ENCODE results near the gene DNAH1. TPM values are rescaled to one million over a fixed set of nuclear protein-coding genes. Genes with fewer than 3 reads are reported as not detected.

Gene DNAH1
- total RNA-seq, 1 donor from 2014 or later: 2.3 TPM

DNA sequence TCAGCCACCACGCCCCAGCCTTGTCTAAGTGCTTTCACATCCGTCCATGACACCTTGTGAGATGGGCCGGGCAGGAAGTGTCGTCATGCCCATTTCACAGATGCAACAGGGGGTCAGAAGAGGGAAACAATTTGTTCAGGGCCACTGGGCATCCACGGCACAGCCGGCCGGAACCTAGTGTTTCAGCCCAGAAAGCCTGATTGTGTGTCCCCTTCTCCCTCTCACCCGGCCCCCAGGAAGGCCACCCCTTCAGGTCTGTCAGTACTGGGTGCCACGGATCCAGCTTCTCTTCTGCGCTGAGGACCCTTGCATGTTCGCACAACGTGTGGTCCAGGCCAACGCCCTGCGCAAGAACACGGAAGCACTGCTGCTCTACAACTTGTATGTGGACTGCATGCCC is 15.8 kb downstream of the DNAH1 start:
- DNase-seq (ENCODE audit: low read depth): no peak

DNA sequence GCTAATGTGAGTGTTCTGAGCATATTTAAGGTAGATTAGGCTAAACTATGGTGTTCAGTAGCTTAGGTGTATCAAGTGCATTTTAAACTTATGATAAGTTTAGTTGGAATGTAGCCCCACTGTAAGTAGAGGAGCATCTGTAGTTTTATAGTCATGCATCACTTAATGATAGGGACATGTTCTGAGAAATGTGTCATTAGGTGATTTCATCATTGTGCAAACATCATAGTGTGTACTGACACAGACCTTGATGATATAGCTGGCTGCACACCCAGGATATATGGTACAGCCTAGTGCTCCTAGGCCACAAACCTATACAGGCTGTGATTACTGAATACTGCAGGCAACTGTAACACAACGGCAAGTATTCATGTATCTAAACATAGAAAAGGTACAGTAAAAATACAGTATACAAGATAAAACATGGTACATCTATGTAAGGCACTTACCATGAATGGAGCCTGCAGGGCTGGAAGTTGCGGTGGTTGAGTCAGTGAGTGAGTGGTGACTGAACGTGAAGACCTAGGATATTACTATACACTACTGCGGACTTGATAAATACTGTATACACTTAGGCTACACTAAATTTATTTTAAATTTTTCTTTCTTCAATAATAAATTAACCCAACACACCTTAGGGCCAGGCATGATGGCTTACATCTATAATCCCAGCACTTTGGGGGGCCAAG is 17.9 kb downstream of the DNAH1 start:
- DNase-seq (ENCODE audit: low read depth): peak; percentile 42

DNA sequence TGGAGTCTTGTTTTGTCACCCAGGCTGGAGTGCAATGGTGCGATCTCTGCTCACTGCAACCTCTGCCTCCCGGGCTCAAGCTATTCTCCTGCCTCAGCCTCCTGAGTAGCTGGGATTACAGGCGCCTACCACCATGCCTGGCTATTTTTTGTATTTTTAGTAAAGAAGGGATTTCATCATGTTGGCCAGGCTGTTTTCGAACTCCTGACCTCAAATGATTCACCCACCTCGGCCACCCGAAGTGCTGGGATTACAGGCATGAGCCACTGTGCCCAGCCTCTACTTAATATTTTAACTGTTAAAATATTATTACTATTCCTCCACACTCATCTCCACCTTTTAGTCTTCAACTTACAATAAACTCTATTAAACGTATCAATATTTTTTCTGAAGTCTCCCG is 22.0 kb downstream of the DNAH1 start:
- DNase-seq (ENCODE audit: low read depth): peak; percentile 26

- peak; percentile 77 for DNase-seq (ENCODE audit: low read depth)
Observed at GRCh38 chr3:52339612-52340011, 23.5 kb downstream of the DNAH1 start.

DNA sequence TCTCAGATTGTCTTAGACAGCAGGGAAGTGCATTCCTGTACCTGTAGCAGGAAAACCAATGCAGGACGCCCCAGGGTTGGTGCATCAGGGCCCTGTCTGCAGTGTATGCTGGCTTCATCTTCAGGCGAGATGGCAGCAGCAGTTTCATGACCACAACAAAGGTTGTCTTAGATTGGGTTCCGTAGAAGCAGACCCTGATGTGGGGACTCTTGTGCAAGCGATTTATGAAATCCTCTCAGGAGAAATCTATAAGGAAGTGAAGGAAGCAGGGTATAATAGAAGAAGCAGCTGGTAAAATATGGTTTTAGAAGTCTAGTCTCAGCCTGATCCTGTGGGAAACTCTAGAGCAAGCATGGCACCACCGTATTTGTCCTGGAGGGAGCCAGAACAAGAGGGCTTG is 25.0 kb downstream of the DNAH1 start:
- DNase-seq (ENCODE audit: low read depth): no peak

DNA sequence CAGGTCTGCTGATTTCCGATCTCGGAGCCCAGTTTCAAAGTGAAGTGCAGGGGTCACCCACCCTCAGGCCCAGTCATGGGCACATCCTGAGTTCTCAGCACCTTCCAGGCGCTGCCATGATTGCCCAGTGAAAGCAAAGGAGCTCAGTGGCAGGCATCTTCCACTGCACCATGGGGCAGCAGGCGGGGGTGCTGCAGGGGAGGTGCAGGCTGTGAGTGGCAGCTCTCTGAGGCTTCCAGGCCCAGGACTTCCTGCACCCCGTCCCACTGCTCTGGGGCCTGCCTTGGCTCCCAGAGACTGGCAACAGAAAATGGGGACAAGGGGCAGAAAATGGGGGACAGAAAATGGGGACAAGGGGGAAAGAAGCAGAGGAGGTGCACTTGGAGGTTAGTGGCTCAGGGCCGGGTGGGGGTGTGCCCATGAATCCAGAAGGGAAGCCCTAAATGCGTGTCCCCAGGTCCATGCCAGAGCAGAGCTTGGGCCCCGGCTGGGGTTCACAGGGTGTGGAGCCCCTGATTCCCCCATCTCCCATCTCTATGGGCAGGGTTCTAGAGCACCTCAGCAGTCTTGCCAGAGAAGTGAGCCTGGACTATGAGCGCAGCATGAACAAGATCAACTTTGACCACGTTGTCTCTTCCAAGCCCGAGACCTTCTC is 28.0 kb downstream of the DNAH1 start:
- DNase-seq (ENCODE audit: low read depth): no peak

GRCh38 chr3:52345521-52346109 is 29.5 kb downstream of the DNAH1 start:
- no peak for DNase-seq (ENCODE audit: low read depth)

DNA sequence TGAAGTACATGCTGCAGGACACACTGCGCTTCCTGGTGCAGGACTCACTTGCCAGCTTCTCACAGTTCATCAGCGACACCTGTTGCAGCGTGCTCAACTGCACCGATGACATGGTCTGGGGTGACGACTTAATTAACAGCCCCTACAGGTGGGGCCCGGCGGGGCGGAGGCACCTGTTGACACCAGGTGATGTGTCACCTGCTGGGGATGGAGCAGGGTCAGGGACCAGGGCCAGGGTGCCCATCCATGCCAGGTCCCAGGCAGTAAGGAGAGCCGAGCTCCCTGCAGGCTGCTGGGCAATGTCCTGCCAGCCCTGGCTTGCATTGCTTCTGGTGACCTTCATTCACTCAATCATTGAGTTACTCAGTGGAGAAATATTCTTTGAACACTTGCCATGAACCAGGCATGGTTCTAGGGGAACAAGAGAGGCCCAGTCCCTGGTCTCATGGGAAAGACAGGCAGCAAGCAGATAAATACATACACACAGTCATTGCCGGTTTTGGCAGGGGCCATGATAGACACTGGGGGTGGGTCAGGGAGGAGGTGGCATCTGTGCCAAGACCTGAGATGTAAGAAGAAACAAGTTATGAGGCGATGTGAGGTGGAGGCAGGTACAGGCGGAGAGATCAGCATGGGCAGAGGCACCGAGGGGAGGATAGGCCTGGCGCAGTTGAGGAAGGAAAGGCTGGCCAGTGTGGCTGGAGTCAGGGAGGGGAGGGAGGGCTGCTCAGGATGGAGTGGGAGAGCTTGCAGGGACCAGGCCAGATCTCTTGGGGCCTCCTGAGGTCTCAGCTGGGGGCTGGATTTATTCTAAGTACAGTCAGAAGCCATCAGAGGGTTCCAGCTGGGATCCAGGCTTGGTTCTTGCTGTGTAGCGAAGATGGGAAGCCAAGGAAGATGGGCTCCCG is 30.8 kb downstream of the DNAH1 start:
- DNase-seq (ENCODE audit: low read depth): no peak

DNA sequence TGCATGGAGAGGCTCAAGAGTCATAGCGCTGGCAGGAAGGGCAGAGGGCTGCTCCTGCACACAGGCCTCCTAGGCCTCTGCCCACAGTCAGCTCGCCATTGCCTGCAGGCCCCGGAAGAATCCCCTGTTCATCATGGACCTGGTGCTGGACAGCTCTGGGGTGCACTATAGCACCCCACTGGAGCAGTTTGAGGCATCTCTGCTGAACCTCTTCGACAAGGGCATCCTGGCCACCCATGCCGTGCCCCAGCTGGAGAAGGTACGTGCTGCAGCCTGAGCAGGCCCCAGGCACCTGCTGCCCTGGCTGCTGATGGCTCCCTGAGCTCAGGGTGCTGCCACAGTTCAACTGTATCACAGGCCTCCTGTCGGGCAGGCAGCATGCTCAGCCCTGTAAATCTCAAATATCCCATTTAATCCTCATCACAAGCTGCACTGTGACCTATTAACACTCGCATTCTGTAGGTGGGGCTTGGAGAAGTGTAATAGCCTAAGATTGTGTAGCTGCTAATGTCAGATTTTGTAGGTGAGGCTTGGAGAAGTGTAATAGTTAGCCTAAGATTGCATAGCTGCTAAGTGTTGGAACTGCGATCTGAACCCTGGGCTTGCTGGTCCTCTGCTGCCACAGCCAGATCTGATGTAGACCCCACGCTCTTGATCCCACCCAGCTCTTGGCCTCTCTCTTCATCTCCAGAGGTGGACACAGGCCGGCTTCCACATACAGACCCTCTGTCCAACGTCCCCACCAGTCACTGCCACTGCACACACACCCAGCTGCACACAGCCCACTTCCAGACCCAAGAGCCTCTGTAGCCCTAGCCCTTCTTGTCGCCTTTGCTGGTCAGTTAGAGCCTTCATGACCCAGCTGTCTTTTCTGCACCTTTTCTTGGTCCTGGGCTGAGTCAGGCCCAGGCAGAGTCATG is 31.9 kb downstream of the DNAH1 start:
- no peak for DNase-seq (ENCODE audit: low read depth)

DNA sequence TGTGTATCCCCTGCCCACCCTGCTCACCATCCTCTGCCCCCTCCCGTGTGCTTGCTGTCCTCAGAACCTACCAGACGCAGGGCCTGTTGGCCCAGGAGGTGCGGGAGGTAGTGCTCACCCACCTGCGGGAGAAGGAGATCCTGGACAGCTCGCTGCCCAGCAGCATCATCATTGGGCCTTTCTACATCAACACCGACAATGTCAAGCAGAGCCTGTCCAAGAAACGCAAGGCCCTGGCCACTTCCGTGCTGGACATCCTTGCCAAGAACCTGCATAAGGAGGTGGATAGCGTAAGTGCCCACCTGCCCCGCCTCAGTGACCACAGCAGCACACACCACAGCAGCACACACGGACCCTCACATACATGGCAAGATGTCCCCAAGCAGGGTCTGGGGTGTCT is 33.0 kb downstream of the DNAH1 start:
- no peak for DNase-seq (ENCODE audit: low read depth)

DNA sequence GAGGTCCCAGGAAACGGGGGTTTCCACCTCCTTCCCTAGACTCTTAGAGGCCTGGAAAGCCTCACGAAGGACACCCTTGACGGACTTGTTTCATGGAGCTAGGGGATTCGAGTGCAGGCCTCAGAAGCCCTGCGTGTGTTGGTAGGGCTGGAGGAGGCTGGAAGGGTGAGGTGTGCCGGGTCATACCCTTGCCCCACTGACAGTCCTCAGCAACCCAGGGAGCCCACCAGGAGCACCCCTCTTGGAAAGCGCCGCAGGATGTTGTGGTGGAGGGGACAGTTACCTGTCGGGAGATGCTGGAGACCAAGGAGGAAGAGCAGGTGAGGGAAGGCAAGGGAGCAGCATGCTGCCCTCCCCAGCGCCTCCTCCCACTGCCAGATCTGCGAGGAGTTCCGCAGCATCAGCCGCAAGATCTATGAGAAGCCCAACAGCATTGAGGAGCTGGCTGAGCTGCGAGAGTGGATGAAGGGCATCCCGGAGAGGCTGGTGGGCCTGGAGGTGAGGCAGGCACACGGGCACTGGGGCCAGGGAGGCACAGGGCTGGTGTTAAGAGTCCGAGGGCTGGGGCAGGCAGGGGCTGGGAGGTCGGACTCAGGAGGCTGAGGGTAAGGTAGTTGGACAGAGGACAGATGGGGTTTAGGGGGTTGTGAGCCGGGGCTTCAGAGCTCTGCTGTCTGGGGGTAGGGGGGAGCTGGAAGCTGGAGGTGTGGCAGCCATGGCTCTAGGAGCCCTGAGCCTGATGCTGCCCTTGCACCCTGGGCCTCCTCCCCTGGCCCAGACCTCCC is 33.7 kb downstream of the DNAH1 start:
- DNase-seq (ENCODE audit: low read depth): no peak

DNA sequence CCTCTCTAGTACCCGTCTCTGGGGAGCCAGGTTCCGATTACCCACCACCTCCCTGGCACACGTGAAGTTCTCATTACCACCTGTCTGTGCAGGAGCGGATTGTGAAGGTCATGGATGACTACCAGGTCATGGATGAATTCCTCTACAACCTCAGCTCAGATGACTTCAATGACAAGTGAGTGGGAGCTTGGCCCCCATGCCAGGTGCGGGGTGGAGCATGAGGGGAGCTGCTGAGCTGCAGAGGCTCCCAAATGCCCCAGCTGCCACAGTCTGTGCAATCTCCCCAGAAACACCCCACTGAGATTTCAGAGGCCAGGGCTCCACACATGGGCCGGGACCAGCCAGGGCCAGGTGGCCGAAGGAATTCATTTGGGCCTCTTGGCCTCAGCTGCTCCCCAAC is 34.3 kb downstream of the DNAH1 start:
- no peak for DNase-seq (ENCODE audit: low read depth)

DNA sequence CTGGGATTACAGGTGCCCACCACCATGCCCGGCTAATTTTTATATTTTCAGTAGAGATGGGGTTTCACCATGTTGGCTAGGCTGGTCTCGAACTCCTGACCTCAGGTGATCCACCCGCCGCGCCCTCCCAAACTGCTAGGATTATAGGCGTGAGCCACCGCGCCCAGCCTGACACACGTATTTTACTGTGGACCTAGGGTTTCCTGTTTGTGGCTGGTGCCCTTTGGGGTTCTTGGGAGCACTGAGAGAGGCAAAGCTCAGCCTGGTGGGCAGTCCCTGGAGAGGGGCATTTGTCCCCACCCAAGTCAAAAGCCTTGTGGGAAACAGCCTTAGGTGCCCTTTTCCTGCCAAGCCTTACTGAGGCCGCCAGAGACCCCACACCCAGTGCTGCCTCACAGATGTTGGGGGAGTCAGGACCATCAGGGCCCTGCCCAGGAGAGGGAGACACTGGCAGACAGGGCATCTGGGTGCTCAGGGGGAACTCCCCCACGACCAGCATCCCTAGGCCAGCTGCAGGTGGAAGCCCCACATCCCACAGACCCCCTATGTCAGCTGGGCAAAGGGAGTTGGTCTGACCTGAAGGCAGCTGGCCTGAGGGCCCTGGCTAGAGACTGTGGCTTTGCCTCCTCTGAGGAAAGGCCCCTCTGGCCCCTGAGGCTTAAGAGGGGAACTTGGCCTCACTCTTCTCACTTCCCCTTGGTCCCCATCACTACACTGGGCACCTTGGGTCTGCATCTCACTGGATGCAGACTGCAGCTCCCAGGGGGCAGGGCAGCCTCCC is 35.1 kb downstream of the DNAH1 start:
- no peak for DNase-seq (ENCODE audit: low read depth)

- no peak for DNase-seq (ENCODE audit: low read depth)
Observed at GRCh38 chr3:52351762-52352368, 35.7 kb downstream of the DNAH1 start.

GRCh38 chr3:52352566-52352965 is 36.4 kb downstream of the DNAH1 start:
- no peak for DNase-seq (ENCODE audit: low read depth)

DNA sequence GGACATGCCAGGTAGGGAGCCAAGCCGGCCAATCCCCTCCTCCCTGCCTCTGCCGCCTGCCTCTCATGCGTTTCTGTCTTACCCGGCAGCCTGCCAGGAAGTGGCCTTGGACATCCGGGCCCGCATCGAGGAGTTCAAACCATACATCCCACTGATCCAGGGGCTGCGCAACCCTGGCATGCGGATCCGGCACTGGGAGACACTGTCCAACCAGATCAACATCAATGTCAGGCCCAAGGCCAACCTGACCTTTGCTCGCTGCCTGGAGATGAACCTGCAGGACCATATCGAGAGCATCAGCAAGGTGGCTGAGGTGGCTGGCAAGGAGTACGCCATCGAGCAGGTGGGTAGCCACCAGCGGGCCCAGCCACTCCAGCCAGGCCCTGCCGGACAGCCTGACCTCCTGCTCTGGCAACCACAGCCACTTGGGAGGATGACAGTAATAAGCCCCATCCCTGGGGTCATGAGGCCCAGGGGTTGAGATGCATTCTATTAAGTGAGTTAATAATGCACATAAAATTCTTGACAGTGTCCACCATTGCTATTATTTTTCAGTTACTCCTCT is 37.3 kb downstream of the DNAH1 start:
- DNase-seq (ENCODE audit: low read depth): no peak

GRCh38 chr3:52354676-52355075 is 38.6 kb downstream of the DNAH1 start:
- DNase-seq (ENCODE audit: low read depth): no peak

GRCh38 chr3:52355526-52355925 is 39.4 kb downstream of the DNAH1 start:
- no peak for DNase-seq (ENCODE audit: low read depth)

DNA sequence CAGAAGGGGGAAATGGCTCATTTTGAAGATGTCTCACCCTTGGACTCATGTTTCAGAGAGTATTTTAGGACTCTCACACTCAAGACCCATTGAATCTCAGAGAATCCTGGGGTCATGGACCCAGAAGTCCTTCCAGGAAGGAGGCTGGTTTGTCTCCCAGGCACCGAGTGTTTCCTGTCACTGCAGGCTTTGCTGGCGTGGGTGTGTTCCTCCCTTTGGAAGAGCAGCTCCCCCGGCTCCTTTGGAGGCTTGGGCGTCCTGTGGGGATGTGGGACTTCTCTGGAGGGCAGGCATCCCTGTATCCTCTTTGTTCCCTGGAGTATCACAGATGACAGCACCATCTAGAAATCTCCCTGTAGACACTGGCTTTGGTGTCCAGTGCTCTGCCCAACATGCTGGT is 40.0 kb downstream of the DNAH1 start:
- DNase-seq (ENCODE audit: low read depth): no peak
